ENCODE results near the gene YARS1. TPM values are rescaled to one million over a fixed set of nuclear protein-coding genes. Genes with fewer than 3 reads are reported as not detected.

YARS1 gene
- total RNA-seq, 1 experiment from 2014 or later: 120 TPM

DNA sequence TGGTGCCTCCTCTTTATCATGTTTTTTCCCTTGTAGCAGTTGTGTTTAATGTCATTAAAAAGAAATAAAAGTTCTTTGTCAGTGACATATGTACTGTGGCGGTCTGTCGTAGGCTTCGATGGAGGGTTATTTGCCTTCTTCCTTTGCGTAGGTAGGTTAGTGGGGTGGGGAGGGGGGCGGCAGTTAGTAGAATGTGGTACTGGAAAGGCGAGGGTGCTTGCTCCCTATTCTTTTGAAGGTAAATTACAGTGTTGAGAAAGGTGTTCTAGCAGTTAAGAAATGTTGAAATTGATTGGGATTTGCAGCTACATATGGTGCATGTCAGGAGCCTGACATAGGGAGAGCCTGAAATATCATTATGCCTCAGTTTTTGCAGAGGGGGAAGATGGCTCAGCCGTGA is 41.6 kb upstream of the YARS1 start:
- Histone ChIP-seq H3K27ac (ENCODE audit: low read length) (no peak overlapping the region), H3K4me3 (ENCODE audit: low read depth in 2 of 2, low read length in 2 of 2) (no peak overlapping the region), H3K9me3 (ENCODE audit: control insufficient read depth, insufficient read depth, low read depth, low read length) (no peaks in the 10 kb centered on the region), H3K27me3 (ENCODE audit: control insufficient read depth, insufficient read depth, low read length) (no peaks in the 10 kb centered on the region), H3K4me1 (ENCODE audit: control insufficient read depth, insufficient read depth, low read length) (no peaks in the 10 kb centered on the region), H3K36me3 (ENCODE audit: control insufficient read depth, insufficient read depth, low read length) (peaks cover 34% of the 10 kb centered on the region)
- intact Hi-C loops (cut with micrococcal nuclease; ENCODE audit: unreplicated experiment) (no loop called here), in situ Hi-C loops (cut with HindIII; ENCODE audit: low pct_unique_long_range_greater_than_20kb, low sequenced_read_pairs) (no loop called here)
- TF ChIP-seq, protein P1, sequence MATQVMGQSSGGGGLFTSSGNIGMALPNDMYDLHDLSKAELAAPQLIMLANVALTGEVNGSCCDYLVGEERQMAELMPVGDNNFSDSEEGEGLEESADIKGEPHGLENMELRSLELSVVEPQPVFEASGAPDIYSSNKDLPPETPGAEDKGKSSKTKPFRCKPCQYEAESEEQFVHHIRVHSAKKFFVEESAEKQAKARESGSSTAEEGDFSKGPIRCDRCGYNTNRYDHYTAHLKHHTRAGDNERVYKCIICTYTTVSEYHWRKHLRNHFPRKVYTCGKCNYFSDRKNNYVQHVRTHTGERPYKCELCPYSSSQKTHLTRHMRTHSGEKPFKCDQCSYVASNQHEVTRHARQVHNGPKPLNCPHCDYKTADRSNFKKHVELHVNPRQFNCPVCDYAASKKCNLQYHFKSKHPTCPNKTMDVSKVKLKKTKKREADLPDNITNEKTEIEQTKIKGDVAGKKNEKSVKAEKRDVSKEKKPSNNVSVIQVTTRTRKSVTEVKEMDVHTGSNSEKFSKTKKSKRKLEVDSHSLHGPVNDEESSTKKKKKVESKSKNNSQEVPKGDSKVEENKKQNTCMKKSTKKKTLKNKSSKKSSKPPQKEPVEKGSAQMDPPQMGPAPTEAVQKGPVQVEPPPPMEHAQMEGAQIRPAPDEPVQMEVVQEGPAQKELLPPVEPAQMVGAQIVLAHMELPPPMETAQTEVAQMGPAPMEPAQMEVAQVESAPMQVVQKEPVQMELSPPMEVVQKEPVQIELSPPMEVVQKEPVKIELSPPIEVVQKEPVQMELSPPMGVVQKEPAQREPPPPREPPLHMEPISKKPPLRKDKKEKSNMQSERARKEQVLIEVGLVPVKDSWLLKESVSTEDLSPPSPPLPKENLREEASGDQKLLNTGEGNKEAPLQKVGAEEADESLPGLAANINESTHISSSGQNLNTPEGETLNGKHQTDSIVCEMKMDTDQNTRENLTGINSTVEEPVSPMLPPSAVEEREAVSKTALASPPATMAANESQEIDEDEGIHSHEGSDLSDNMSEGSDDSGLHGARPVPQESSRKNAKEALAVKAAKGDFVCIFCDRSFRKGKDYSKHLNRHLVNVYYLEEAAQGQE (IDR thresholded peaks at IDR 0.05; ENCODE audit: insufficient read depth in 1 of 2, low read depth in 2 of 2, low read length in 1 of 2): no peak
- TF ChIP-seq POLR2AphosphoS5 (IDR thresholded peaks at IDR 0.05; ENCODE audit: low read depth, low read length): no peak
- ChIA-PET POLR2A (no interaction called here), CTCF (no interaction called here)
- DNase-seq (ENCODE audit: low read depth, low spot score) (no peak), ATAC-seq (no peak)
- BruUV-seq (replicated peaks): no TSS peak

DNA sequence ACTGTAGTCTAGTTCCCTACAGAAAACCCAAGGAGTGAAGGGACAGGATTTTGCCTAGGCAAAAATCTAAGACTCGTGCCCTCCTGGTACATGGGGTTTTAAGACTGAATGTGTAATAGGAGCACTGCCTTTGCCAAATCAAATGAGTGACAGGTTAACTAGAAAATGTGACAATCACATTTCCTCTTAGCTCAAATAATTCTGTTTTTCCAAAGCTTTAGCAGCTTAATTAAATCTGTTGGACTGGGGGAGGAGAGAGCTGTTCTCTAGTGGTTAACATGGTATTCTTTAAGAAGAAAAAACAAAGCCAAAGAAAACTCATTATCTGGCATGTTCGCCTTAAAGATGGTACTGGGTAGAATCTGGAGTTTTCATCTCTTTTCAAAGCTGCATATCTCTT is 41.0 kb upstream of the YARS1 start:
- no peak overlapping the region for H3K4me3 ChIP-seq (ENCODE audit: low read depth in 2 of 2, low read length in 2 of 2)
- no peaks in the 10 kb centered on the region for H3K27me3 ChIP-seq (ENCODE audit: control insufficient read depth, insufficient read depth, low read length)
- in situ Hi-C loops (cut with HindIII; ENCODE audit: low pct_unique_long_range_greater_than_20kb, low sequenced_read_pairs): no loop called here
- intact Hi-C loops (cut with micrococcal nuclease; ENCODE audit: unreplicated experiment): no loop called here
- ATAC-seq (no peak), DNase-seq (ENCODE audit: low read depth, low spot score) (no peak)
- TF ChIP-seq POLR2AphosphoS5 (IDR thresholded peaks at IDR 0.05; ENCODE audit: low read depth, low read length) (no peak), SIN3A (IDR thresholded peaks at IDR 0.05; ENCODE audit: borderline replicate concordance, insufficient read depth, low read depth, low read length) (no peak), TCF7L2 (IDR thresholded peaks at IDR 0.05; ENCODE audit: low read depth, low read length) (no peak)
- TF ChIP-seq, protein P1 (IDR thresholded peaks at IDR 0.05; ENCODE audit: insufficient read depth in 1 of 2, low read depth in 2 of 2, low read length in 1 of 2): no peak
- TF ChIP-seq, protein P2, sequence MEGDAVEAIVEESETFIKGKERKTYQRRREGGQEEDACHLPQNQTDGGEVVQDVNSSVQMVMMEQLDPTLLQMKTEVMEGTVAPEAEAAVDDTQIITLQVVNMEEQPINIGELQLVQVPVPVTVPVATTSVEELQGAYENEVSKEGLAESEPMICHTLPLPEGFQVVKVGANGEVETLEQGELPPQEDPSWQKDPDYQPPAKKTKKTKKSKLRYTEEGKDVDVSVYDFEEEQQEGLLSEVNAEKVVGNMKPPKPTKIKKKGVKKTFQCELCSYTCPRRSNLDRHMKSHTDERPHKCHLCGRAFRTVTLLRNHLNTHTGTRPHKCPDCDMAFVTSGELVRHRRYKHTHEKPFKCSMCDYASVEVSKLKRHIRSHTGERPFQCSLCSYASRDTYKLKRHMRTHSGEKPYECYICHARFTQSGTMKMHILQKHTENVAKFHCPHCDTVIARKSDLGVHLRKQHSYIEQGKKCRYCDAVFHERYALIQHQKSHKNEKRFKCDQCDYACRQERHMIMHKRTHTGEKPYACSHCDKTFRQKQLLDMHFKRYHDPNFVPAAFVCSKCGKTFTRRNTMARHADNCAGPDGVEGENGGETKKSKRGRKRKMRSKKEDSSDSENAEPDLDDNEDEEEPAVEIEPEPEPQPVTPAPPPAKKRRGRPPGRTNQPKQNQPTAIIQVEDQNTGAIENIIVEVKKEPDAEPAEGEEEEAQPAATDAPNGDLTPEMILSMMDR (IDR thresholded peaks at IDR 0.05): no peak
- ChIA-PET CTCF (no interaction called here), POLR2A (no interaction called here)
- H3K27ac ChIP-seq (ENCODE audit: low read length): no peak overlapping the region
- H3K9me3 ChIP-seq (ENCODE audit: control insufficient read depth, insufficient read depth, low read depth, low read length): no peaks in the 10 kb centered on the region
- H3K4me1 ChIP-seq (ENCODE audit: control insufficient read depth, insufficient read depth, low read length): no peaks in the 10 kb centered on the region
- BruUV-seq (replicated peaks): TSS peak; percentile 27
- peaks cover 34% of the 10 kb centered on the region for H3K36me3 ChIP-seq (ENCODE audit: control insufficient read depth, insufficient read depth, low read length)
